Common myeloid progenitor, CD34-positive (primary cell): Measurements from ENCODE around the gene DDX20.

Experiments
- CTCF ChIA-PET: fragments of 350-600 bp; sonication (Branson Sonifier 250); formaldehyde crosslinking; loops from one replicate; lab custom pipeline; 2021; ENCODE audit warnings: antibody characterized with exemption; lab: Charles Lee
- POLR2A ChIA-PET: fragments of 350-600 bp; sonication (Branson Sonifier 250); formaldehyde crosslinking; loops from one replicate; lab custom pipeline; 2021; ENCODE audit warnings: antibody characterized with exemption; lab: Charles Lee
- DNase-seq, 3 donors: peaks; one replicate each; pipeline versions ENCODE4 v3.0.0 to v3.0.0-alpha.2; 2013
- H3K27ac ChIP-seq, 2 experiments: 1 replicate in 1 of 2; 2 replicates in 1 of 2; pipeline ENCODE4 v1.7.0; 2013; ENCODE audit warnings: inconsistent platforms in 2 of 2, low read length in 2 of 2, mild to moderate bottlenecking in 2 of 2, low read depth in 1 of 2, moderate library complexity in 1 of 2; ENCODE audit not compliant: severe bottlenecking in 2 of 2, insufficient read depth in 1 of 2, poor library complexity in 1 of 2
- H3K27me3 ChIP-seq, 5 experiments: replicated peaks in 2 of 5; 1 replicate in 3 of 5; 2 replicates in 2 of 5; pipeline versions ENCODE4 v1.6.1 to v1.7.0; 2013; ENCODE audit warnings: low read length in 4 of 5, mild to moderate bottlenecking in 2 of 5, moderate library complexity in 2 of 5, inconsistent platforms in 1 of 5; ENCODE audit not compliant: insufficient read depth in 5 of 5, control insufficient read depth in 4 of 5
- H3K36me3 ChIP-seq, 4 experiments: 1 replicate in 2 of 4; 2 replicates in 2 of 4; pipeline versions ENCODE4 v1.6.1 to v1.7.0; 2013; ENCODE audit warnings: low read length in 3 of 4, control low read depth in 1 of 4, mild to moderate bottlenecking in 1 of 4; ENCODE audit not compliant: control insufficient read depth in 4 of 4, insufficient read depth in 4 of 4
- H3K4me1 ChIP-seq, 4 experiments: 1 replicate in 3 of 4; 2 replicates in 1 of 4; pipeline versions ENCODE4 v1.6.1 to v1.7.1; 2013; ENCODE audit warnings: low read length in 3 of 4, mild to moderate bottlenecking in 3 of 4, control low read depth in 1 of 4, inconsistent platforms in 1 of 4, moderate library complexity in 1 of 4; ENCODE audit not compliant: control insufficient read depth in 4 of 4, insufficient read depth in 4 of 4; ENCODE audit errors: control extremely low read depth in 1 of 4
- H3K4me3 ChIP-seq, 7 experiments: 1 replicate in 4 of 7; 2 replicates in 3 of 7; pipeline versions ENCODE4 v1.5.1 to v1.7.0; 2013; ENCODE audit warnings: mild to moderate bottlenecking in 7 of 7, low read length in 6 of 7, moderate library complexity in 6 of 7, inconsistent platforms in 2 of 7, low read depth in 2 of 7, control low read depth in 1 of 7; ENCODE audit not compliant: insufficient read depth in 4 of 7, control insufficient read depth in 1 of 7; ENCODE audit errors: extremely low read depth in 1 of 7
- H3K9me3 ChIP-seq, 5 experiments: 1 replicate in 4 of 5; 2 replicates in 1 of 5; pipeline versions ENCODE4 v1.6.1 to v1.7.1; 2013; ENCODE audit warnings: low read length in 4 of 5, mild to moderate bottlenecking in 2 of 5, inconsistent platforms in 1 of 5, low read depth in 1 of 5, moderate library complexity in 1 of 5; ENCODE audit not compliant: control insufficient read depth in 4 of 5, insufficient read depth in 2 of 5; ENCODE audit errors: control extremely low read depth in 1 of 5
- WGBS: methylation state at CpG from one replicate; pipeline ENCODE4 v1.1.5; 2013; ENCODE audit not compliant: insufficient coverage; 5-methylcytosine and 5-hydroxymethylcytosine counted together

Gene DDX20

GRCh38 chr1:111768023-111768422 is 12.3 kb downstream of the DDX20 start:
- DNase-seq = no peak
- H3K4me1 ChIP-seq = no peaks in the 10 kb centered on the region
- CTCF ChIA-PET = interaction anchor here (0.8 to 14.6 kb wide), 22 partner anchors 10 to 569 kb away, joined by 3 to 213 read pairs (median 4); no protein-coding TSS in a partner anchor
- POLR2A ChIA-PET = no interaction called here
- H3K27ac ChIP-seq = peak overlapping the region in 1 of 2 experiments; percentile 25
- H3K27me3 ChIP-seq = no peaks in the 10 kb centered on the region
- H3K4me3 ChIP-seq = no peak overlapping the region
- peaks cover 13 to 57% (median 30%) of the 10 kb centered on the region in 4 experiments for H3K36me3 ChIP-seq
- no peaks in the 10 kb centered on the region for H3K9me3 ChIP-seq

- DNase-seq = no peak
- Histone ChIP-seq H3K27ac (no peak overlapping the region), H3K4me3 (no peak overlapping the region), H3K36me3 (peaks cover 13 to 51% (median 27%) of the 10 kb centered on the region in 4 experiments), H3K4me1 (no peaks in the 10 kb centered on the region), H3K9me3 (no peaks in the 10 kb centered on the region), H3K27me3 (no peaks in the 10 kb centered on the region)
- ChIA-PET POLR2A (no interaction called here), CTCF (interaction anchor here (0.8 to 14.6 kb wide), 23 partner anchors 8 to 568 kb away, joined by 3 to 213 read pairs (median 4); no protein-coding TSS in a partner anchor)
Observed at GRCh38 chr1:111768625-111769024, 12.9 kb downstream of the DDX20 start.

- ChIA-PET POLR2A (interaction anchor here (0.8 kb wide), 1 partner anchor 15 kb away, joined by 3 read pairs; no protein-coding TSS in a partner anchor), CTCF (interaction anchor here (0.6 to 14.6 kb wide), 22 partner anchors 9 to 363 kb away, joined by 3 to 213 read pairs (median 4); no protein-coding TSS in a partner anchor)
- Histone ChIP-seq H3K36me3 (peaks cover 10 to 46% (median 22%) of the 10 kb centered on the region in 4 experiments), H3K4me3 (no peak overlapping the region), H3K27ac (no peak overlapping the region), H3K4me1 (no peaks in the 10 kb centered on the region), H3K27me3 (no peaks in the 10 kb centered on the region), H3K9me3 (no peaks in the 10 kb centered on the region)
- DNase-seq = peak; percentile 72 to 87 (median 84)
- WGBS = 20% methylated on average over 1 of the region's 6 CpGs
Observed at GRCh38 chr1:111769517-111770146, 13.9 kb downstream of the DDX20 start.

DNA sequence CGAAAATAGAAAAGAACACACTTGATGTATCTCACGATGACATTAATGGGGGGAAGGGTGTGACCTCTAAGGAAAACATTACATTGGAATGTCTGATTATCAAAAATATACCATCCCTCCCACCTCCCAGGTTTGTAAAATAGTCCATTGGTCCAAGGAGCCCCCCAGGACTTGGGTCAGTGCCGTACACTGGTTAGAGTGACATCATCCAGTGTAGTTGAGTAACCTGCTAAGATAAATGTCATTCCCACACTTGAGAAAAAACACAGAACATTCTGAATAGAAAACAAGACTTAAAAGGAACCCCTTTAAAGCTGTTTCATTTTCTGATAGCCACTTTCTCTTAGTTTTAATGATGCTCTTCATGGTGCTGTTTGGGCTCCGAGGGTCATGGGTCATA is 15.2 kb downstream of the DDX20 start:
- Histone ChIP-seq H3K36me3 (peaks cover 6 to 34% (median 15%) of the 10 kb centered on the region in 4 experiments), H3K9me3 (no peaks in the 10 kb centered on the region), H3K4me3 (no peak overlapping the region), H3K4me1 (no peaks in the 10 kb centered on the region), H3K27ac (no peak overlapping the region), H3K27me3 (no peaks in the 10 kb centered on the region)
- WGBS = no CpG with 5 or more reads among the region's 4 CpGs
- POLR2A ChIA-PET = no interaction called here
- no peak for DNase-seq
- CTCF ChIA-PET = interaction anchor here (0.9 to 14.6 kb wide), 4 partner anchors 10 to 941 kb away, joined by 3 to 213 read pairs (median 6); no protein-coding TSS in a partner anchor

DNA sequence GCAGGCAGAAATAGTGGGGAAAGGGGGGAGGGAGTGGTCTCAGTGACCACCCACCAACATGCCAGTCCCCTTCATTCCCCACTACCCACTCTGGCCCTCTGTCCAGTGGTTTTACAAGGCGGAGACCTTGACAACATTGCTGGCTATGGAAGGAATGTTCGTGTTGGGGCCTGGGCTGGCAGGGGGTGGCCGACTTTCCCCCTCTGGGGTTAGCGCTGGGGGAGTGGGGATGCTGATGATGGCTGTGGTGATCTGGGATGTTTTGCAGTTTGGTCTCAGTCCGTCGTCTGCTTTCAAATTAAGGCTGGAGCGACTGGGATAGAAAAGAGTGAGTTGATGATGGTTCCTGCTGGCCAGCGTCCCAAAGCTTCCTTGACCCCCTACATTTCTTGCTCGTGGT is 20.3 kb downstream of the DDX20 start:
- Histone ChIP-seq H3K27ac (no peak overlapping the region), H3K36me3 (no peaks in the 10 kb centered on the region), H3K9me3 (no peaks in the 10 kb centered on the region), H3K4me3 (no peak overlapping the region), H3K4me1 (no peaks in the 10 kb centered on the region), H3K27me3 (no peaks in the 10 kb centered on the region)
- no peak for DNase-seq
- POLR2A ChIA-PET = no interaction called here
- CTCF ChIA-PET = no interaction called here
- 90% methylated on average over 2 of the region's 9 CpGs for WGBS

DNA sequence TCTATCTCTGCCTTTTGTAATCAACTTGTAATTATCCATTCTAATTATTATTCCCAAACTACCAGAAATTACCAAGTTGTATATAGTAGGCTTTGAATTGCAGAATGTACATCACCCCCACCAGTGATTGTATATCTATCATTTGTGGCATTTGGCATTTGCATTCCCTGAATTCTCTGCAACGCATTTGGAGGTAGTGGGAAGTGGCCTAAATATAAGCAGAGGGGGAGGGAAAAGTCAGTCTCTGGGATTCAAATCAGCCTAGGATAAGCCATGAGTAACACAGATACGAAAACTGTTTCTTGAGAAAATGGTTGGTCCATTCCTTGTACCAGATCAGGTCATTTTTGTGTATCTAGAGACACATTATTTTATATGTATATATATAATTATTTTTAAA is 20.7 kb downstream of the DDX20 start:
- Histone ChIP-seq H3K4me3 (no peak overlapping the region), H3K9me3 (no peaks in the 10 kb centered on the region), H3K36me3 (no peaks in the 10 kb centered on the region), H3K27me3 (no peaks in the 10 kb centered on the region), H3K4me1 (no peaks in the 10 kb centered on the region), H3K27ac (no peak overlapping the region)
- POLR2A ChIA-PET = no interaction called here
- 88% methylated on average over 1 of the region's 2 CpGs for WGBS
- DNase-seq = no peak
- CTCF ChIA-PET = no interaction called here

DNA sequence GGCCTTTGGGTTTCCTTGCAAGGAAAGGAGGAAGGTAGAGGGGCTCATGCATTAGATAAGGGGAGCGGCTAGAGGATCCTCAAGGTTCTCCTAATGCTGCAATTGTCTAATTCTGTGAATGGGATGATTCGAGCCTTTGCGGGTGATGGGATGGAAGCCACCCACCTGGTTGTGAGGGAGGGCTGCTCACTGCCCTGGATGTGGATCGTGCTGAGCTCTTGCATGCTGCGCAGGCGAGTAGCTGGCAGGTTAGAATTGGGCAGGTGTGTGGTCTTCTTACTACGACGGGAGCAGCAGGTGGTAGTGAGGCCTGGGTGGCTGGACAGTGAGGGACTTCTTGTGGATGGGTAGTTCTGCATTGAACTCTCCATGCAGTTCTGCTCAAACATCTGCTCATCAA is 21.2 kb downstream of the DDX20 start:
- no peaks in the 10 kb centered on the region for H3K4me1 ChIP-seq
- H3K27me3 ChIP-seq = no peaks in the 10 kb centered on the region
- no peak overlapping the region for H3K4me3 ChIP-seq
- POLR2A ChIA-PET = no interaction called here
- CTCF ChIA-PET = interaction anchor here (0.7 kb wide), 1 partner anchor 63 kb away, joined by 3 read pairs; no protein-coding TSS in a partner anchor
- DNase-seq = no peak
- H3K27ac ChIP-seq = no peak overlapping the region
- H3K9me3 ChIP-seq = no peaks in the 10 kb centered on the region
- 96% methylated on average over 8 of the region's 8 CpGs for WGBS
- no peaks in the 10 kb centered on the region for H3K36me3 ChIP-seq
